Dedifferentiated amniotic fluid mesenchymal stem cell (primary cell): Measurements from ENCODE around the gene TOMM34.

Source experiments
- DNase-seq: peaks from one replicate; pipeline ENCODE4 v3.0.0-alpha.2; 2016; ENCODE audit errors: extremely low spot score

Gene TOMM34

GRCh38 chr20:44930517-44931168, 29.6 kb downstream of the TOMM34 start:
- no peak for DNase-seq

GRCh38 chr20:44928595-44928994, 31.6 kb downstream of the TOMM34 start:
- DNase-seq: no peak

- DNase-seq: no peak
These were observed 35.7 kb downstream of the TOMM34 start for GRCh38 chr20:44924541-44924940.

GRCh38 chr20:44921447-44921846, 38.8 kb downstream of the TOMM34 start:
- DNase-seq: no peak

GRCh38 chr20:44918761-44919160, 41.4 kb downstream of the TOMM34 start:
- DNase-seq: no peak

GRCh38 chr20:44918342-44918741, 41.9 kb downstream of the TOMM34 start:
- DNase-seq: no peak

- DNase-seq: no peak
These were observed 42.8 kb downstream of the TOMM34 start for GRCh38 chr20:44917399-44917798.

- DNase-seq: no peak
These were observed 43.6 kb downstream of the TOMM34 start for GRCh38 chr20:44916586-44916985.

- no peak for DNase-seq
These were observed 45.3 kb downstream of the TOMM34 start for GRCh38 chr20:44914924-44915323.

GRCh38 chr20:44912189-44912588, 48.0 kb downstream of the TOMM34 start:
- DNase-seq: no peak

GRCh38 chr20:44911264-44911921, 48.8 kb downstream of the TOMM34 start:
- DNase-seq: no peak

GRCh38 chr20:44910690-44911262, 49.4 kb downstream of the TOMM34 start:
- no peak for DNase-seq

- DNase-seq: peak; percentile 34
These were observed 50.1 kb downstream of the TOMM34 start, which contains the start of gene PABPC1L for GRCh38 chr20:44909872-44910689. Gene PABPC1L, plus strand, starts transcription at chr20:44910060. Its CDS starts 84 bp downstream, at chr20:44910144.

GRCh38 chr20:44908987-44909871, 51.0 kb downstream of the TOMM34 start:
- DNase-seq: no peak

GRCh38 chr20:44904377-44904776, 55.8 kb downstream of the TOMM34 start:
- no peak for DNase-seq

GRCh38 chr20:44901974-44902373, 58.2 kb downstream of the TOMM34 start:
- no peak for DNase-seq

GRCh38 chr20:44900231-44900854, 59.9 kb downstream of the TOMM34 start:
- no peak for DNase-seq

GRCh38 chr20:44897133-44897532, 63.1 kb downstream of the TOMM34 start:
- no peak for DNase-seq

GRCh38 chr20:44896583-44896982, 63.6 kb downstream of the TOMM34 start:
- DNase-seq: no peak

- DNase-seq: no peak
These were observed 65.2 kb downstream of the TOMM34 start for GRCh38 chr20:44894959-44895358.
